ENCODE results near the gene CAT.

Gene CAT

DNA sequence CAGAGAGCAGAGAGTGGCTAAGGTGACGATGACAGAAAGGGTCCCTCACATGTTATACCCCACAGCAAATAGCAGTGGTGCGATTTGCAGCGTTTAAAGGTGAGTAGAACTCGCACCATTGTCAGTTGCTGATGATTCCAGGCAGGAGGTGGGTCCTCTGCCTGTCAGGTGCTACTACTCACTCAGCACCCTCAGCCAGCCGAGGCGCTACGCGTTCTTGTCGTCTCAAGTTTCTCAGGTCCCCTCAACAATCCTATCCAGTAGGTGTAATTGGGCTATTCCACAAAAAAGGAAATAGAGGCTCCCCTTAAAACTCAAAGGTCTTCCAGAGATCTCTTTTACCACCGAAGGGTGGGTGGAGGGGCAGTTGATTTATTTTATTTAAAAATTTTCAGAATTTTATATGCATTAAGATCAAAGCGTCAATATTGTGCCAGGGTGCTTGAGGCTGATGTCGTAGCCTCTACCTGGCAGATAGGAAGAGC lies 56.5 kb downstream of the CAT start:
- DNase-seq (ENCODE audit: low read depth in 2 of 2): no peak

DNA sequence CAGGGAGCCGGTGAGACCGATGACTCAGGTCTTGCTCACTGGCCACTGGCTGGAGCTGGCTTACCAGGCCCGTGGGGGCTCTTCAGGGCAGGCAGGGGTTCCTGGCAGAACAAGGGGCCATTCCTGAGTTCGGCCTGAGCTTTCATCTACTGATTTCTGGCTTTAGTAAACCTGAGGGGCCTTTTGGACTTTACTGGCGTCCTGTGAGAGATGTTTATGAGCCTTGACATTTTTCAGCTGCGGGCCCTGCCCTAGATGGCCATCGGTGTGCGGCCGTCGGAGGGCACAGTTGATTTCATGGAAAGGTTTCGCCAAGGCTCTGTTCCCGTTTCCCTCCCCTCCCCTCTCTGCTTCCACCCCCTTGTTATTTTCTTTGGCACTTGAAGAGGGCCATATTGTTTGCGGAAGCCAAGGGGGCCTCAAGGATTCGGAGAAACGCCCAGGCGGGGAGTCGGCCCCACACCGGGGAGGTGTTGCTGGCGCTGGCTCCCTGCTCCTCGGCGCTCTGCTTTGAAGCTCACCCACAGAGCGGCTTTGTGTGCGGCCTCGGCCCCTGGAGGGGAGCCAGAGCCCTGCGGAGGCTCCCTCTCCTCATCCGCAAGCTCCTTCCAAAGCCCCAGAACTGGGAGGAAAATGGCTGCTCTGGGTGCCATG lies 57.1 kb downstream of the CAT start:
- DNase-seq (ENCODE audit: low read depth in 2 of 2): no peak

- DNase-seq (ENCODE audit: low read depth in 2 of 2): no peak
Measured at GRCh38 chr11:34499719-34500500, 61.2 kb downstream of the CAT start.

DNA sequence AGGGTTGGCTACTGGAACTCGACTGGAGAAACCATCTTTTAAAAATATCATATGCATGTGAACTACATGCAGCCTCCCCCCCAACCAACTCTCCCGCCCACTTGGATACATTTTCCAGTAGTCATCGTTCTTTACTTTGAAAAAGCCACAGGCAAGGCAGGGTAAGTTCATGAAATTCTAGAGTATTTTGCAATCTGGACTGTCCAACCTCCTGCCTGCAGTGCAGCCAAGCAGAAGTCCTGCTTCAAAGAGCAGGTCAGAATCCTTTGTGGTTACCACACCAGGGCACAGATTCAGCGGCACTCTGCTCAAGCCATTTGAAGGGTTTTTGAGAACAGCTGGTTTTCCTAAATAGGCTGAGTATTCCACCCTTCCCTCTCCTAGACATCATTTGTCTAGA lies 62.8 kb downstream of the CAT start:
- DNase-seq (ENCODE audit: low read depth in 2 of 2): no peak

GRCh38 chr11:34501949-34502348 lies 63.2 kb downstream of the CAT start:
- DNase-seq (ENCODE audit: low read depth in 2 of 2): no peak

- no peak for DNase-seq (ENCODE audit: low read depth in 2 of 2)
Measured at GRCh38 chr11:34502949-34503348, 64.2 kb downstream of the CAT start.

GRCh38 chr11:34505874-34506273 lies 67.1 kb downstream of the CAT start:
- no peak for DNase-seq (ENCODE audit: low read depth in 2 of 2)

GRCh38 chr11:34507156-34507555 lies 68.4 kb downstream of the CAT start:
- DNase-seq (ENCODE audit: low read depth in 2 of 2): no peak

GRCh38 chr11:34507610-34508009 lies 68.9 kb downstream of the CAT start:
- no peak for DNase-seq (ENCODE audit: low read depth in 2 of 2)

DNA sequence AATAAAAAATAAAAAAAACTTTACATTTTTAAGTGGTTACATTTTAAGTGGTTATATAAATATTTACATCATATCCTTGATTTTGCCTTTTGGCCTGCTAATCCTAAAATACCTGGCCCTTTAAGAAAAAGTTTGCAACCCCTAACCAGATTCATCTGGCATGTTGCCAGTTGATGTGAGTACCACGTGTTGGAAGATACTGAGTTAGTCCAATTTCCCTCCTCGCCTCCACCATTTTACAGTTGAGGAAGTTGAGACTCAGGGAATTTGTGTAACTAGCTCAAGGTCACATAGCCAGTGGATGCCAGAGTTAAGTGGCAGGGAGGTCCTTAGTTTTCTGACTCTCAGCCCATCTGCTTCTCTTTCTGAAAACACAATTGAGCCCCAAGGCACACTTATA lies 69.8 kb downstream of the CAT start:
- DNase-seq (ENCODE audit: low read depth in 2 of 2): no peak

GRCh38 chr11:34509336-34509876 lies 70.7 kb downstream of the CAT start:
- no peak for DNase-seq (ENCODE audit: low read depth in 2 of 2)

DNA sequence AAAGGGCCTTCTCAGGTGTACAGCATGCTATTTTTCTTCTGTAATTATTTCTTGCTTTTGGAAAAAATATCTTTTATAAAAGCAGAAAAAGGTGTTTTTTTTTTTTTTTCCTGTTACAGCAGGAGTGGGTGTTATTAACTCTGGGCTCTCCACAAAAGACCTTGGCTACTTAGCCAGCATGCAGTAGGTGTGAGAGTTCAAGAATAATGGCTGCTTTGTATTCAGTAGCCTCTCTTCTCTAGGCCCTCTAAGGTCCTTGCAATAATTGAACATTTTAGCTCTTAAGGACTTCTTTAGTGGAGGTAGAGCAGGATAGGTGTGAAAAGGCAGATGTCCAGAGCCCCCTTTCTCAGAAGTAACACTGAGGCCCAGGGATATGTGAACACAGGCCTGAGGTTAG lies 71.5 kb downstream of the CAT start:
- no peak for DNase-seq (ENCODE audit: low read depth in 2 of 2)

GRCh38 chr11:34510673-34511072 lies 71.9 kb downstream of the CAT start:
- DNase-seq (ENCODE audit: low read depth in 2 of 2): no peak

DNA sequence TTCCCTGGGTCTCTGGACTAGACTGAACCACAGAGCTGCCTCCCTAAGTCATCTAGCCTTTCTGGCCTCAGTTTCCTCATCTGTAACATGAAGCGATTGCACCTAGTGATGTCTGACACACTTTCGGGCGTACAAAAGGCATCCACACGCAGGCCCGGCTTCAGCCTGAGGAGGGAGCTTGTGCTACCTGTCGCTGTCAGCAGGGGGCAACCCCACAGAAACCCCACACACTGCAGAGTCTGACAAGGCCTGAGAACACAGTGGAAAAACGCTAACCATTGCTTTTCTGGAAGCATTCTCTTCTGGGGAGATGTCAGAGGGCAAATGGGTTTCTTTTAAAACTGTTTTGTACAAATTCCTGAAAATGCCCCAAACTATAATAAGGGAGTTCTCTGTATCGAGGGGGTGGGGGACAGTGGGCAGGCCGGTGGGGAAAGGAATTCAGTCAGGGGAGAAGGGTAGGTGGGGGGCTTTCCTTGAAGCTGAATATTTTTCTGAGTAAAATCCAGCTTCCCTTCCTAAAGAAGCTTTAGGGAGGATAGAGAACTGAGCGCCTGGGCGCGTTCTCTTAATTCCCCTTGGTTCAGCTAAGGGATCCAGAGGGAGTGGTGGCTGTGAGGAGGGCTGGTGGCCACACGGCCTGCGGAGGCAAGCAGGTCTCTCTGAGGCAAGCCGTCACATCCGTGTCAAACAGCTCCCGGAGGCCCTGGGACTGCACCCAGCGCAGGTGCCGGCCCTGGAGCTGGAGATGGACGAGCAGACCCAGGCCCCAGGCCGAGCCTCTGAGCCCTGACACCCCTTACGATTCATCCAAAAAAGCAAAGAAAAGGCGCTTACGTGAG lies 74.3 kb downstream of the CAT start:
- peak; percentile 23 to 43 for DNase-seq (ENCODE audit: low read depth in 2 of 2)

- no peak for DNase-seq (ENCODE audit: low read depth in 2 of 2)
Measured at GRCh38 chr11:34513682-34514449, 75.1 kb downstream of the CAT start, which contains the start of gene ELF5. Gene ELF5, minus strand, starts transcription at chr11:34513794. Its CDS starts 8,045 bp downstream, at chr11:34505749.

DNA sequence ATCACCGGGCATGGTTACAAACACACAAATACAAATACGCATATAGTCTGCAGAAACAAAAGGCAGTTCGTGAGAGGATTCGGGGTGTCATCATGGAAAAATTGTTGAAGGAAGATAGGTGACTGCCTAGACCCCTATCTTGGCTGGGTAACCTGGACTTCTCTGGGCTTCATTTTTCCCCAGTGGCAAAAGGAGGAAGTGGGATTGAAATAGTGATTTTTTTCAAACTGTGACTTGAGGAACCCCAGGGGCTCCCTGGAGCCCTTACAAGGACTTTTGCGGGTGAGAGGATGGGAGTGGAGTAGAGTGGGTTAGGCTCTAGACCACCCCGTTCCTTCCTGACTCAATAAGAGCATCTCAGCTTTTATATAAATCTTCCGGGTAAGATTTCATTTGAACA lies 75.9 kb downstream of the CAT start:
- no peak for DNase-seq (ENCODE audit: low read depth in 2 of 2)

- DNase-seq (ENCODE audit: low read depth in 2 of 2): no peak
Measured at GRCh38 chr11:34516247-34517040, 77.7 kb downstream of the CAT start.

- no peak for DNase-seq (ENCODE audit: low read depth in 2 of 2)
Measured at GRCh38 chr11:34519595-34520235, 81.0 kb downstream of the CAT start.

DNA sequence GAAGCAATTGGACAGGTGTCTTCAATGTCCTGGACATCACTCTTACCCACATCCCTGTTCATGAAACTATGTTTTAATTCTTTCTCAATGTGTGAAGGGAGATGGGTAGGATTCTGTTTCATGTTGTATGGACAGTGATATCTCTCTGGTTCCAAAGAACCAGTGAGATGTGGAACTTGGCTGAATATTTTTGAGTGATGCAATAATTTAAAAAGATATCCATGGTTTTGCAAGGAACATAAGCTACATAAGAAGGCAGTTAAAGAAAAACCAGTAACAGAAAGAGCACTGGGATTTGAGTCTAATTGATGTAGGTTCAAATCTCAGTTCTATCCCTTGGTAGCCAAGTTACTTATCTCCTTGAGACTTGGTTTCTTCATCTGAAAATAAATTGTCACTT lies 82.5 kb downstream of the CAT start:
- no peak for DNase-seq (ENCODE audit: low read depth in 2 of 2)

All from stimulated activated CD4-positive, alpha-beta T cell treated with anti-CD3 and anti-CD28 coated beads, Interleukin-1b, Interleukin-23, amount 100 ng/mL, for 4 hours (primary cell).